Astrocyte of the cerebellum (primary cell): ENCODE results near the gene SSBP1.
A peak's percentile ranks its signal among the peaks of the same experiment; 100 is the strongest.

ENCODE experiments used
- DNase-seq: peaks from one replicate; pipeline ENCODE4 v3.0.0-alpha.2; 2011; ENCODE audit warnings: low read depth
- H3K4me3 ChIP-seq: 2 replicates; pipeline ENCODE4 v1.5.1; 2011; ENCODE audit warnings: mild to moderate bottlenecking, low read depth, low read length, moderate library complexity
- CTCF ChIP-seq: IDR thresholded peaks from 2 replicates; pipeline ENCODE4 v1.5.1; 2012; ENCODE audit warnings: low read length, low read depth, moderate library complexity, mild to moderate bottlenecking; ENCODE audit errors: missing control alignments
- in situ Hi-C: cut with HindIII; loops from 2 replicates; pipeline ENCODE4 v1.10.0; 2017; ENCODE audit warnings: low sequenced_read_pairs

SSBP1 gene

GRCh38 chr7:141731476-141732149 lies 6.5 kb upstream of the SSBP1 start:
- in situ Hi-C loops, result no loop called here
- DNase-seq, result no peak

GRCh38 chr7:141737118-141737835 lies 881 bp upstream of the SSBP1 start:
- no peak for TF ChIP-seq CTCF
- DNase-seq, result no peak
- H3K4me3 ChIP-seq, result peak overlapping the region; percentile 93
- in situ Hi-C loops, result no loop called here

More at GRCh38 chr7:141731476-141732149, 6.5 kb upstream of the SSBP1 start:
- TF ChIP-seq CTCF, result no peak
- no peak overlapping the region for H3K4me3 ChIP-seq

GRCh38 chr7:141738592-141739013 lies 445 bp downstream of the SSBP1 start:
- in situ Hi-C loops, result no loop called here

GRCh38 chr7:141739250-141739649 lies 1.1 kb downstream of the SSBP1 start:
- no peak for TF ChIP-seq CTCF
- no peak for DNase-seq
- in situ Hi-C loops, result no loop called here
- peak overlapping the region; percentile 93 for H3K4me3 ChIP-seq

More at GRCh38 chr7:141738592-141739013, 445 bp downstream of the SSBP1 start:
- TF ChIP-seq CTCF, result no peak
- DNase-seq, result no peak
- peak overlapping the region; percentile 93 for H3K4me3 ChIP-seq

GRCh38 chr7:141742229-141742628 lies 4.1 kb downstream of the SSBP1 start:
- no peak for DNase-seq
- H3K4me3 ChIP-seq, result no peak overlapping the region
- in situ Hi-C loops, result no loop called here
- TF ChIP-seq CTCF, result no peak

- H3K4me3 ChIP-seq, result no peak overlapping the region
- no peak for DNase-seq
- in situ Hi-C loops, result no loop called here
- no peak for TF ChIP-seq CTCF
These were observed 6.0 kb downstream of the SSBP1 start for GRCh38 chr7:141744131-141744530.
